ENCODE results near the gene CD59.

The CD59 gene

GRCh38 chr11:33700502-33701271, 35.5 kb downstream of the CD59 start, which contains the start of gene C11orf91:
Gene C11orf91 (minus strand): TSS chr11:33700826. CDS start chr11:33700740, 86 bp downstream.
- TF ChIP-seq REST (IDR thresholded peaks at IDR 0.05; ENCODE audit: insufficient read depth in 1 of 2, low read depth in 2 of 2, low read length in 2 of 2) = peak in 1 of 2 experiments; percentile 40; a peak in 1 of 4 replicates
- peak; percentile 81; the same call in 1 of the 2 replicates for TF ChIP-seq SIN3A (IDR thresholded peaks at IDR 0.05; ENCODE audit: borderline replicate concordance, insufficient read depth, low read length)
- TF ChIP-seq POLR2AphosphoS5 (IDR thresholded peaks at IDR 0.05; ENCODE audit: low read depth, low read length) = peak; percentile 91
- TF ChIP-seq FOXP2 (optimal IDR thresholded peaks at IDR 0.05; ENCODE audit: borderline replicate concordance, extremely low read depth, extremely low read length, insufficient read depth) = peak; percentile 84
- TF ChIP-seq TAF1 (IDR thresholded peaks at IDR 0.05; ENCODE audit: borderline replicate concordance, insufficient read depth, low read length) = peak; percentile 73; the same call in 1 of the 2 replicates

- no peak for TF ChIP-seq POLR2AphosphoS5 (IDR thresholded peaks at IDR 0.05; ENCODE audit: low read depth, low read length)
- no peak for TF ChIP-seq REST (IDR thresholded peaks at IDR 0.05; ENCODE audit: insufficient read depth in 1 of 2, low read depth in 2 of 2, low read length in 2 of 2)
- TF ChIP-seq SIN3A (IDR thresholded peaks at IDR 0.05; ENCODE audit: borderline replicate concordance, insufficient read depth, low read length) = no peak
- TF ChIP-seq FOXP2 (optimal IDR thresholded peaks at IDR 0.05; ENCODE audit: borderline replicate concordance, extremely low read depth, extremely low read length, insufficient read depth) = no peak
- TF ChIP-seq TAF1 (IDR thresholded peaks at IDR 0.05; ENCODE audit: borderline replicate concordance, insufficient read depth, low read length) = no peak
These were observed 36.1 kb downstream of the CD59 start for GRCh38 chr11:33700063-33700501.

GRCh38 chr11:33699515-33700062, 36.6 kb downstream of the CD59 start:
- TF ChIP-seq FOXP2 (optimal IDR thresholded peaks at IDR 0.05; ENCODE audit: borderline replicate concordance, extremely low read depth, extremely low read length, insufficient read depth) (no peak), POLR2AphosphoS5 (IDR thresholded peaks at IDR 0.05; ENCODE audit: low read depth, low read length) (no peak), SIN3A (IDR thresholded peaks at IDR 0.05; ENCODE audit: borderline replicate concordance, insufficient read depth, low read length) (no peak), REST (IDR thresholded peaks at IDR 0.05; ENCODE audit: insufficient read depth in 1 of 2, low read depth in 2 of 2, low read length in 2 of 2) (no peak), TAF1 (IDR thresholded peaks at IDR 0.05; ENCODE audit: borderline replicate concordance, insufficient read depth, low read length) (no peak)

GRCh38 chr11:33698921-33699320, 37.3 kb downstream of the CD59 start:
- TF ChIP-seq REST (IDR thresholded peaks at IDR 0.05; ENCODE audit: insufficient read depth in 1 of 2, low read depth in 2 of 2, low read length in 2 of 2) = no peak
- TF ChIP-seq FOXP2 (optimal IDR thresholded peaks at IDR 0.05; ENCODE audit: borderline replicate concordance, extremely low read depth, extremely low read length, insufficient read depth) = no peak
- no peak for TF ChIP-seq POLR2AphosphoS5 (IDR thresholded peaks at IDR 0.05; ENCODE audit: low read depth, low read length)
- no peak for TF ChIP-seq SIN3A (IDR thresholded peaks at IDR 0.05; ENCODE audit: borderline replicate concordance, insufficient read depth, low read length)
- TF ChIP-seq TAF1 (IDR thresholded peaks at IDR 0.05; ENCODE audit: borderline replicate concordance, insufficient read depth, low read length) = no peak
